Activated naive CD4-positive, alpha-beta T cell treated with Interleukin-2 at 50 U/mL for 16 hours (primary cell): ENCODE data around the gene SKP1.
"Not testable (repeated sequence)": the region's sequence is repeated elsewhere in the genome, so short reads cannot be mapped to it uniquely, and the experiment has no call there.

Experiments used
- DNase-seq: peaks from one replicate; pipeline ENCODE4 v3.0.0-alpha.2; 2020

SKP1 gene

DNA sequence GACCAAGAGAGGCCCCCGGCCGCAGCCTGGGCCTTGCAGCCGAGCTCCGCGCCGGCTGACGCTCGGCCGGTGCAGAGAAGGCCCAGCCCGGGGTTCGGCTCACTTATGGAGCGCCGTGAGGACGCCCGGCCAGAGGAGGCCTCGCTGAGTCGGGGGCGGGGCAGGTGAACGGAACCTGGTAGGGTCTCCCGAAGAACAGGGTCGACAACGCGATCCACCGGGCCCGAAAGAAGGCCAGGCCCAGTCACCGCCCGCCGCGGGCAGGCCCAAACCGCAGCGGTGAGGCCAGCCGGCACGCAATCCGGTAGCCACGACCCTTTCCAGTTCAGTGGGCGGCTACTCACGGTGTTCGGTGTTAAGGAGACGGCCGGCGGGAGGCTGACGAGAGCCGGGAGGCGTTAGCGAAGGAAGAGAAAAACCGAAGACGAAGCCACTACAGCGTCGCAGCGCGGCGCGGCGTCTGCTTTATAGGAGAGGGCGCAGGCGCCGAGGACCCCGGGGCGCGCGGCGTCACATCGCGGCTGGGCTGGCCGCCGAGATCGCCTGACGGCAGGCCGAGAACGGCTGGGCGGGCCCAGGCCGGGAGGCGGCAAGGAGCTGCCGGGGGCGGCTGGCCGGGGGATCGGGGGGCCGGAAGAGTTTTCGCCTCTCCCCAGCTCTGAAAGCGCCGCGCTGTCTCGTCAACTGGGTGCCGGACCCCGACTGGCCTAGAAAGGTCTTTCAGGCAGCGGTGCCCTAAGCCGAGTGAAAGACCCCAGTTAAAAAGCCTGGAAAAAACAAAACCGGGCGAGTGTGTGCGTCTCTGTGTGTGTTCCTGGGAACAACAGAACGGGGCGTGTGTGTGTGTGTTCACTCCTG is at the start of gene SKP1:
SKP1 (minus strand) TSS at position 440 of the 858 bp plus-strand sequence. CDS start 2,928 bp downstream, outside the sequence.
- peak; percentile 86 for DNase-seq

DNA sequence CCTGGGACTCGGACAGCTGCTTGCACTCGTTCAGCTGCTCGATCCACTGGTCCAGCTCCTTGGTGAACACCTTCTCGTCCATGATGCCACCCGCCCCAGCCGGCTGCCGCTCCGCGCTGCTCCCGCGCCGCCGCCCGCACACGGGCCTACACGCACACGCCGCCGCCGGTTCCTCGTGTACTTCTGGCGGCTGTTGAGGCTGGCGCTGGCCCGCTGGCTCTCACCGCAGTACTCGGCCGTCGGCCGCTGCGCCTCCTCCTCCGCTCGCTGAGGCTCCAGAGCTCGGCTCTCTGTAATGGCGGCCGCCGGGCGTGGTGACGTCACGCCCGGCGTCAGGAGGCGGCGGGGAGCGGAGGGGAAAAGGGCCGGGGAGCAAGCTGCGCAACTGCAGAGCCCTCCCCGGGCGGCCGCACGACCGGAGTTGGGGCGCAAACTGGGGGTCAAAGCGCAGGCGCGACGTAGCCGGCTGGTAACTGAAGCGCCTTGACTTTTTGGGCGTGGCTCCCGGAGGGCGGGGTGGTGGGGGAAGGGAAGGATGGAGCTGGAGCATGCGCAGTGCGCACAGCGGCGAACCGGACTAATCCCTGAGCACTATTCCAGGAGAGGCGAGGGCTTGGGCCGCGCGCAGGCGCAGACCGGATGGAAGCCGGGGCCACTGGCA is 49.2 kb upstream of the SKP1 start, which contains the start of gene PPP2CA:
PPP2CA (minus strand) TSS at position 294 of the 661 bp plus-strand sequence; CDS start at position 82, 212 bp downstream.
- peak; percentile 99 for DNase-seq

DNA sequence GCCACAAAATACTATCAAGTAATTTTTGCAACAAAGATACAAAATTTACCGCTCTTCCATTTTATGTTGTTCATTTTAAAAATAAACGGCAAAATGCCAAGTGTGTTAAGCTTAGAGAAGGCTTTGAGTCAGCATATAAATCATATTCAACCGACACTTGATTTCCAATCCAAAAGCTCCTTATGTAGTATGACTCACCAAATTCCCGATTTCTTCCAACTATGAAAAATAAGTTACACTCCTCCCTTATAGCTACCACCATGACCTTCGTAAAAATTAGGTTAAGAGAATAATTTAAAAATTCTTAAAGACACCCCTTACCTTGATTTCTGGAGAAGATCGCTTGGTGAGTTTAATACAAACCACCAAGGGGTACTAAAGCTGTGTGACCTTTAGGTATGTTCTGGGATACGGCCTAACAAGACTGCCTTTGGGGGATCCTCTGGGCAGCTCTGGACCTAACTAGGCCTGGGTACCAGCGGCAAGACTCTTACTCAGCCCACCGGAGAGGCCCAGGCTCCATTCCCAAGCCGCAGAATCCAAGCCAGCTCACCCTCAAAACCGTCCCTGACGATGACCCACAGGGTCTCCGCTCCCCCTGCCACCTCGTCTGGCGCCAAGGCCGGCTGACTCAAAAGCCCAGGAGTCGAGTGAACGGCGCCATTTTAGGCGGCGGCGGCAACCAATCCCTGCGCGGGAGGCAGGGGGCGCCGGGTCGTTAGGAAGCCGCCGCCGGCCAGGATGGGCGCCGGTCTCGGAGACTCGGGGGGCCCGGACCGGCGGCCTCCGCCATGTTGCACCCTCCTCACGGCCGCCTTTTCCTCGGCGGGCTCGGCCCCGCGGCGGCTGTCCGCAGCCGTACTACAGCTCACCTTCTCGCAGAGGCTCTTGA is 48.4 kb upstream of the SKP1 start:
- DNase-seq, result peak; percentile 70

DNA sequence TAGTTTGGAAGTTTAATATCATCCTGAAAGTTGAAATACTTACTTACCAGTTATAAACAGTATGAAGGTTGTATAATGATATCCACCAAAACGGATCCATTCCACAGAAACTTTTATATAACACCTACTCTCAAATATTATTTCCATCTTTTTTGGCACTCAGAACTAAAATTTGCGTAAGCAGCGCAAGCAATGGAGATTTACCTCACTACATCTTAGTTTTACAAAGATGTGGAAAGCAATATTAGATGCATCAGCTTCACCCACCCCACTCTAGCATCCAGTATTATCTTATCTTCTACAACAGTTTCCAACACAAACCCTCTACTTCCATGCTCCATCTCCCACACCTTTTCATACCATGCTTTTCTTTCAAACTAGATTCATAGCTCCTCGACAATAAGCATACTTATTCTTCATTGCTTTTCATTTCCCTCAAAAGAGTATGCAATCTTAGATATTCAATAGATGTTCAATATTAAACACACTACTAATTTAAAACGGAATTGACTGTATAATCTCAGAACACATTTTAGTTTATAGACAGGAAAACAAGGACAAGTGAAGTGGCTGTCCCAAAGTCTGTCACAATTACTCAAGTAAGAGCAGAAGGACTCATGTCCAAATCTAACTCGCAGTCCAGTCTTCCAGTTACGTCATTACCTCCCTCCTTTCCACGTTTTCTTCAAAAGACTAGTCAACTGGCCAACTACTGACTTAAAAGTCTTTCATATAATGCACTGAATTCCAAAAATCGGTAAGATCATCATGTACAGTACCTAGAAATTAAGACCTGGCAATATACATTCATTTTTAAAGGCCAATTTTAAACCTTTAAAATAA is 46.9 kb upstream of the SKP1 start:
- no peak for DNase-seq

DNA sequence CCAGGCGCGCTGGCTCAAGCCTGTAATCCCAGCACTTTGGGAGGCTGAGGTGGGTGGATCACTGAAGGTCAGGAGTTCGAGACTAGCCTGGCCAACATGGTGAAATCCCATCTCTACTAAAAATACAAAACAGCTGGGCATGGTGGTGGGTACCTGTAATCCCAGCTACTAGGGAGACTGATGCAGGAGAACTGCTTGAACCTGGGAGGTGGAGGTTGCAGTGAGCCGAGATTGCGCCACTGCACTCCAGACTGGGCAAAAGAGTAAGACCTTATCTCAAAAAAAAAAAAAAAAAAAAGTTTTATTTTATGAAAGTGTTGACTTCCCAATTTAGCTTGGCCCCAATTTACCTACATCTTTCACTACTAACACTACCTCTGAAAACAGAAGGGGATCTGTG is 44.9 kb upstream of the SKP1 start:
- DNase-seq, result not testable (repeated sequence)

DNA sequence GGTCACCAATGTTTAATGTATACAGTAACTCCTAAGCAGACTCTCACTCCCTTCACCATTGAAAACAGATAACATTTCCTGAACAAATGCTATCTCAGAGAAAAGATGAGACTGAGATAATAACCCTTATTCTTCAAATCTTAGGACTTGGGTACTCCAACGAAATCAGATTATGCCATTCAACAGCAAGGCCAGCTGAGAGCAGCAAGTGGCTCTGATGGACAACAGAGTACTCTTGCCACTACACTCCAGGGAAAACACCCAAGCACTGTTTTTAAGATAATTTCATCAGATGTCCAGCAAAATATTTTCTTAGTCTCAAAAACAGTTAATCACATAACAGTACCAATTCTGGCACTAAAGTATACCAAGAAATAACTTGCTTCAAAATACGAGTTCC is 39.0 kb upstream of the SKP1 start:
- DNase-seq, result no peak

DNA sequence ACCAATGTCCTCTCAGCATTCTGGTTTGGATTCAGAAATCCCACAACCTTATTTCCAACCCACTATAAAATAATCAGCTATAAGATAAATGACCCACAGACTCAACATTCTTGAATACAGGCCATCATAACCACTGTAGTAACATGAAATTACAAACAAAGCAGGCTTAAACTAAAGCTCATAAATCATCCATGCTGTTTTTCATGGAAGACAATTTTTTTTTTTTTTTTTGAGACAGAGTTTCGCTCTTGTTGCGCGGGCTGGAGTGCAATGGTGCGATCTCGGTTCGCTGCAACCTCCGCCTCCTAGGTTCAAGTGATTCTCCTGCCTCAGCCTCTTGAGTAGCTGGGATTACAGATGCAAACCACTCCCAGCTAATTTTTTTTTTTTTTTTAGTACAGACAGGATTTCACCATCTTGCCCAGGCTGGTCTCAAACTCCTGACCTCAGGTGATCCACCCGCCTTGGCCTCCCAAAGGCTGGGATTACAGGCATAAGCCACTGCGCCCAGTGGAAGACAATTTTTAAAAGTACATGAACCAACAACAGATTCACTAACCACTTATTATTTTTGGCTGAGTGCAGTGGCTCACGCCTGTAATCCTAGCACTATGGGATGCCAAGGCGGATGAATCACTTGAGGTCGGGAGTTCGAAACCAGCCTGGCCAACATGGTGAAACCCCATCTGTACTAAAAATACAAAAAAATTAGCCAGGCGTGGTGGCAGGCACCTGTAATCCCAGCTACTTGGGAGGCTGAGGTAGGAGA is 34.7 kb upstream of the SKP1 start:
- DNase-seq, result not testable (repeated sequence)

DNA sequence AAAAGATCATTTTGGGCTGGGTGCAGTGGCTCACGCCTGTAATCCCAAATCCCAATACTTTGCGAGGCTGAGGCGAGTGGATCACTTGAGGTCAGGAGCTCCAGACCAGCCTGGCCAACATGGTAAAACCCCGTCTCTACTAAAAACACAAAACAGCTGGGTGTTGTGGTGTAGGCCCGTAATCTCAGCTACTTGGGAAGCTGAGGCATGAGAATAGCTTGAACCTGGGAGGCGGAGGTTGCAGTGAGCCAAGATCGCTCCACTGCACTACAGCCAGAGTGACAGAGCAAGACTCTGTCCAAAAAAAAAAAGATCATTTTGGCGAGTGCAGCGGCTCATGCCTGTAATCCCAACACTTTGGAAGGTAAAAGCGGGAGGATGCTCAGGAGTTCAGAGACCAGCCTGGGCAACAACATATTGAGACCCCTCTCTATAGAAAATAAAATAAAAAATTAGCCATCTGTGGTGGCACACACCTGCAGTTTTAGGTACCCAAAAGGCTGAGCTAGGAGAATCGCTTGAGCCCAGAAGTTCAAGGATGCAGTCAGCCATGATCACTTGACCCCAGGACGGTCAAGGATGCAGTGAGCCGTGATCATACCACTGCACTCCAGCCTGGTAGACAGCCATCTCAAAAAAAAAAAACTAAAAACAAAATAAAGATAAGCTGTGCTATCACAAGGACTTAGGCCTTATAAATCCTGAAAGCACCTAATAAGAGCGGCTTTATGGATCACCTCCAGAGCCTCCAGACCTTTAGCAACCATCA is 32.9 kb upstream of the SKP1 start:
- DNase-seq, result no peak

DNA sequence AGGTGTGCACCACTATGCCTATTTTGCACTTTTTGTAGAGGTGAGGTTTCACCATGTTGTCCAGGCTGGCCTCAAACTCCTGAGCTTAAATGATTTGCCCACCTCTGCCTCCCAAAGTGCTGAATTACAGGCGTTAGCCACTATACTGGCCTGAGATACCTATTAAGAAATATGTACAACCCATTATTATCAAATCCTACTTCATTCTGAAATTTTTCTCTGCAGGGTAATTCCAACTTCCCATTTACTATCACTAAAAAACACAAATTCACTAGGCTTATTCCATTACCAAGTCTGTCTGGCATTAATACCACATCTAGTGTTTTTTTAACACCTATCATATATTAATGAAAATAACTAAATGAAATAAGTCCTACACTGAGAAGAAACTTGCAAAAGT is 30.9 kb upstream of the SKP1 start:
- no peak for DNase-seq

DNA sequence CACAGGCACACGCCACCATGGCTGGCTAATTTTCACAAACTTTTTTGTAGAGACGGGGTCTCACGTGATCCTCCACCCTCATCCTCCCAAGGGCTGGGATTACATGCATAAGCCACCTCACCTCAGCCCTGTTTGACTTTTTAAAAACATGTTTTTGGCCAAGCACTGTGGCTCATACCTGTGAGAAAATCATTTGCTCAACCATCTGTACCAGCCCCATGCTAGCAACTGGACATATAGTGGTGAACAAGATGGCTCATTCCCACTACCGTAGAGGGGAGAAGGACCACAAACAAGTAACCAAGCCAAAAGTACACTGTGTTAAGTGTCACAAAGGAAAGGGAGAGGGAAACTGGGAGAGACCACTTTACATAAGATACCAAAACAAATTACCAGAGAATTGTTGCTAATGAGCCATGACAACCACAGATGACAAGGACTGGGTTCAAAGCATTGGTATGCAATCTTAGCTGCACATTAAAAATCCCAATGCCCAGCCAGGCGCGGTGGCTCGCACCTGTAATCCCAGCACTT is 29.9 kb upstream of the SKP1 start:
- DNase-seq, result no peak

DNA sequence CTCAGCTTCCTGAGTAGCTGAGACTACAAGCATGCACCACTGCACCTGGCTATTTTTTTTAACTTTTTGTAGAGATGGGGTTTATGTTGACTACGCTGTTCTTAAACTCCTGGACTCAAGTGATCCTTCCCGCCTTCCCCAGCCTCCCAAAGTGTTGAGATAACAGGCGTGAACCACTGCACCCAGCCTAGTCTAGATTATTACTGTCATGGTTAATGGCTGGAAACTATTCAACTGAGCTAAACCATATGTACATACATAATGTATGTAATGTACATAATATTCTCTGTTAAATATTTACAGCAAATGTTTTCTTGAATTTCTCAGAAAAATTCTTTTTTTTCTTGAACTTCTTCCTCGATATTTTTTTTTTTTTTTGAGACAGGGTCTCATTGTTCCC is 27.8 kb upstream of the SKP1 start:
- no peak for DNase-seq

DNA sequence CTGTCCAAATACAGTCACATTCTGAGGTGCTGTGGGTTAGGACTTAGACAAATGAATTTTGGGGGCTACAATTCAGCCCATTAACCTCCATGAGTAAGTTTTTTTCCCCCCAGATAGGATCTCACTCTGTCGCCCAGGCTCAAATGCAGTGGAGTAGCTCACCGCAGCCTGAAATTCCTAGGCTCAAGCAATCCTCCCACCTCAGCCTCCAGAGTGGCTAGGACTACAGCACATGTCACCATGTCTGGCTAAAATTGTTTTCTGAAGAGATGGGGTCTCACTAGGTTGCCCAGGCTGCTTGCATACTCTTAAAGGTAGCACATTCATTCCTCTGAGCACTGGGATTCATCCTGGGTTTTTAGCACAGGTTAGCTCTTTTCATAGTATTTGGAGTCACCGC is 26.9 kb upstream of the SKP1 start:
- DNase-seq, result no peak

DNA sequence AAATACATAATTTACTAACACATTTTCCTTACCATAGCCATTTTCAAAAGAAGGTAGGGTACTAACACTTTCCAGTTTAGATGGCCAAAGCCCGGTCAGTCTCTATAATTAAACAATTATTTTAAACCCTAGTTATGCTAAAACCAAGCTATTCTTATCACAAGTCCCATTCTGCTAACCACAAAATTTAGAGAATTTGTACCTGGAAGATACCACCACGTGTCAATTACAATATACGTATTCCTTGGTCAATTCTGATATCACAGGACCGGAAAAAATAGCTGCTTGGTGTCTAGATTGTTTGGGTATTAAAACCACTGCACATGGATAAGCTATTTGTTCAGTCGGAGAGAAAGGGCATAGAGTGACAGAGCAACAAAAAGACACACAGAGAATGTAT is 18.9 kb upstream of the SKP1 start:
- no peak for DNase-seq

DNA sequence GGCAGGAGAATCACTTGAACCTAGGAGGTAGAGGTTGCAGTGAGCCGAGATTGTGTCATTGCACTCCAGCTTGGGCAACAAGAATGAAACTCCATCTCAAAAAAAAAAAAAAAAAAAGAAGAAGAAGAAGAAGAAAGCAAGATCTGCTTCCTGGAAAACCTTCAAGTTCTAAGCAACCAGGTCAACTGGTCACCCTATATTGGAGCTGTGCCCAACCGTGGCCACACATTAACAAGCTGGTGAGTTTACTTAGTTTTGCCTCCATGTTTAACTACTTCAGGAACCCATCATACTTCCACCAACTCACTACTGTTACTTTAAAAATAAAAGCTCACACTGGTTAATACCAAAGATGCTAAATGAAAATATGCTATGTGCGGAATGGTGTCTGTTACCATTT is 12.3 kb upstream of the SKP1 start:
- DNase-seq, result no peak

DNA sequence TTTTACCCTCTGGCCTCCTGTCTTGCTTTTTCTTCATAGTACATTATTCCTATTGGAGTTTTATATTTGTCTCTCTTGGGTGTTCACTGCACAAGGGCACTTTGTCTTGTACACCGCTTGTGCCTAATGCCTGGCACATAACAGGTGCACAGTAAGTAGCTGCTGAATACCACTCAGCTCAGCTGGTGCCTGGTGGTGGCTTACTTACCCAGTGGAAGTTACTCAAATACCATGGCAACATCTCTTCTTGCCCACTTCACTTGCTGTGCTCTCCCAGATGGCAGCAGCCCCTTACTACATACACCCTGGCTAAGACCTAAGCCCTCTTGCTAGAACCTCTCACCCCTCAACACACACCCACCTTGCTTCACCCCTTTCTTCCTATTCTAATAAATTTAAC is 11.3 kb upstream of the SKP1 start:
- DNase-seq, result no peak

DNA sequence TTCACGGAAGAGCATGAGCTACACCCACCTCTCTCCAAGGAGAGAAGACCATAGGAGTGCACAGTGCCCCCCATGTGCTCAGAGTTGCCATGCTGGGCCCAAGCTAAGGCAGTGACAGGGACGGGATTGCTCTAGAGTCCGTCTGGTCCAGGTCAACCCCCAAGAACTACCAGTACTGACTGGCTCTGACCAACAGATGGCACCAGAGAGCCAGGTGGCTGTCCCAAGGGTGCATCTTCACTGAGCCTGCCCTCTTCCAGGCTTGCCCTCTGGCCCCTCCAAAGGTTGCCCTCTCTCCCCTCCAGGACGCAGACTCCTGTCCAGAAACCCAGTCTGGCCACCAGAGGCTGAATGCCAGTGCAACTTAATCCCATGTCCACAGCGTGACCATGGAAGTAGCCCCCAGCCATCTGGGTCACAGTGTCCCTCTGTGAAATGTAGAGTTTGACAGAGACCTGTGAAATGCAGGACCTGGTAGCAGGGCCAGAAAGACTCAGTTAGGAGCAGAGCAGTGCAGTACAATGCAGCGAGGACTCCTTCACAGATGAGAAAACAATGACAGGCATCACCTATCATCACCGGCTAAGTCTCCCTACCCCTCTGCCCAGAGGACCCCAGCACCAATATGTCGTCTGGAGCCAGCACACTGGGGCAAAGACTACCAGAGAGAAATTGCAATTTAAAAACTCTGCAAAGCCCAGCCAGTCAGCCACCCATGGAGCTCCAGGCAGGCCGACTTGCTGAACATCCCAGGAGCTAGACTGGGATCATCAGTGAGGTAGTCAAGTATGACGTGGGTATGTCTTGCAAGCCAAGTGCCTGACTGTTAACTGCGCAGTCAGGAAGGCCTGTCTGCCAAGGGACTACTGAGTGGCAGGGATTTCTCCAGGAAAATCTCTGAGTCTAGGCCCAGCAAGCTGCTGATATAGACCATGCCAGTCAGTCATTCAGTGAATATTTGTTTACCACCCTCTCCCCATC is 7.7 kb upstream of the SKP1 start:
- peak; percentile 77 for DNase-seq

DNA sequence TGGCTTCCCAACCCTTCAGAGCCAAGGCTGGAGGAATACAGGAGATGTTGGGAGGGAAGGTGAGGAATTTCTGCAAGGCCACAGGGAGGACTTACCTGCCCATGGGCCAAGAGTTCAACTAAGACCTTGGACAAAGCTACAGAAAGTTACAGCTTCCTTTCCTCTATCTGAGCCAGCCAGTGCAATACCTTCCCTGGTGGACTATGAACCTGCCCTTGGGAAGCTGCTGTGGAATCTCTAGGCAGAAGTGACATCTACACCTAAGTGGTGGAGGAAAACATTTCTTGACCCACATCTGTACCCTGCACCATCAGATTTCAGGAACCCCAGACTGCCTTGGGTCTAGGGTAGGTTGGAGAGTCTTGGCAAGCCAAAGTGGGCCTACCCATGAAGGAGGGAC is 6.7 kb upstream of the SKP1 start:
- no peak for DNase-seq

DNA sequence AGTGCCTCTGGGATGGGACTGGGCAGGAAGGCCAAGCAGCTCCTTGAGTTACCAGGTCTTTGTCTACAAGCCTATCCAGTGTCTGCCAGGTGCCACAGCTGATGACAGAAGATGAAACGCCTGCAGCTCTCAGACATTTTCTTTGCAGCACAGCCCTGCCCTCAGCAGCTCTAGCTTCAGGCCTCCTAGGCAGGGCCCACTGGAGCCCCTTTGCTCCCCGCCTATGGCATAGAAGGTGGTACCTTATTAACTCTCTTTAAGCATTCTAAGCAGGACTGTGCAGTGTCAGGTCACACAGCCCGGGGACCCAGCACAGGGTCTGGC is 1.3 kb upstream of the SKP1 start:
- DNase-seq, result no peak

DNA sequence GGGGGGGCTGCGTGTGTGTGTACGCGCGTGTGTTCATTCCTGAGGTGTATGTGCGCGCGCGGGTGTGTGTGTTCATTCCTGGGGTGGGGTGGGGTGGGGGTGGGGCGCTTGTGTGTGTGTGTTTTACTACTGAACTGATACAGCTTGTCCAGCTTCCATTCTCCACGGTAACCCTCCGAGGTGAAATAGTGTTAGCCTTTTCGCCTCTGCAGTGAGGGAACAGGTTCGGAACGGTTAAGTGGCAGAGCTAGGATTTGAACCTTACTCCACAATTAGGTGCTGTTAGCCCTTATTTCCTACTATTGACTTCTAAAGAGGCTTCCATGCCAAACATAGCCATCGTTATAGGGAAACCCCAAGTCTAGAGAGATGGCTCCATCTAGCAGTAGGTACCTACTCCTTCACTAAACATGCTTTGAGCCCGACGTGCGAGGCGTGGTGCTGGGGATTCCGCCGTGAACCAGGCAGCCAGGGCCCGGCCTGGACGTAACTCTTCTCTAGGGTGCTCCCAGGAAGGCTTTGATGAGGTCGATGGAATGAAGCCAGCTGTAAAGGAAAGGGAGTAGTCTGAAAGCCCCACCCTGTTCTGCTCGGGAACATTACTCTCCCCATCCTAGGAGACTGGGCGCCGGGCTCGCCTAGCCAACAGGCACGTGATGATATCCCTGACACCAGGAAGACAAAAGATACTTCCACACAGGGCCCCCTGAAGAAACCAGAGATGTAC is 782 bp upstream of the SKP1 start:
- no peak for DNase-seq
